NCI-H345 (cell line): ENCODE data around the gene MCRIP2.
"Not testable (repeated sequence)": the region's sequence is repeated elsewhere in the genome, so short reads cannot be mapped to it uniquely, and the experiment has no call there.

Experiments used
- DNase-seq: peaks from one replicate; lab custom pipeline; 2025; lab: John Stamatoyannopoulos, UW

Gene MCRIP2

GRCh38 chr16:681746-682427, 40.3 kb downstream of the MCRIP2 start:
- DNase-seq, result no peak

GRCh38 chr16:682493-683395, 41.1 kb downstream of the MCRIP2 start:
- DNase-seq, result no peak

- no peak for DNase-seq
Observed at GRCh38 chr16:683396-684070, 41.9 kb downstream of the MCRIP2 start.

GRCh38 chr16:684071-684794, 42.6 kb downstream of the MCRIP2 start, which contains the start of gene JMJD8:
Gene JMJD8, minus strand, starts transcription at chr16:684334. Its CDS starts 15 bp downstream, at chr16:684319.
- peak; percentile 98 for DNase-seq

- DNase-seq, result peak; percentile 89
Observed at GRCh38 chr16:684961-685696, 43.5 kb downstream of the MCRIP2 start.

- DNase-seq, result peak; percentile 11
Observed at GRCh38 chr16:685967-686366, 44.3 kb downstream of the MCRIP2 start.

GRCh38 chr16:686459-687260, 45.0 kb downstream of the MCRIP2 start:
- no peak for DNase-seq

- no peak for DNase-seq
Observed at GRCh38 chr16:687499-687898, 45.9 kb downstream of the MCRIP2 start.

GRCh38 chr16:689175-689897, 47.7 kb downstream of the MCRIP2 start:
- DNase-seq, result no peak

GRCh38 chr16:691242-691641, 49.6 kb downstream of the MCRIP2 start:
- DNase-seq, result not testable (repeated sequence)

GRCh38 chr16:692356-693108, 50.9 kb downstream of the MCRIP2 start:
- DNase-seq, result no peak

- no peak for DNase-seq
Observed at GRCh38 chr16:693364-693763, 51.7 kb downstream of the MCRIP2 start.

- DNase-seq, result no peak
Observed at GRCh38 chr16:693766-694165, 52.1 kb downstream of the MCRIP2 start.

- DNase-seq, result no peak
Observed at GRCh38 chr16:694187-694862, 52.7 kb downstream of the MCRIP2 start.

- no peak for DNase-seq
Observed at GRCh38 chr16:694863-695354, 53.3 kb downstream of the MCRIP2 start.

GRCh38 chr16:695355-696089, 53.9 kb downstream of the MCRIP2 start:
- DNase-seq, result peak; percentile 91
